ENCODE data around the gene CEP72. TPM values are rescaled to one million over a fixed set of nuclear protein-coding genes. Genes with fewer than 3 reads are reported as not detected.

Gene CEP72
- total and polyA plus RNA-seq, 2 experiments from 2014 or later, result 3.2 to 4.2 TPM

DNA sequence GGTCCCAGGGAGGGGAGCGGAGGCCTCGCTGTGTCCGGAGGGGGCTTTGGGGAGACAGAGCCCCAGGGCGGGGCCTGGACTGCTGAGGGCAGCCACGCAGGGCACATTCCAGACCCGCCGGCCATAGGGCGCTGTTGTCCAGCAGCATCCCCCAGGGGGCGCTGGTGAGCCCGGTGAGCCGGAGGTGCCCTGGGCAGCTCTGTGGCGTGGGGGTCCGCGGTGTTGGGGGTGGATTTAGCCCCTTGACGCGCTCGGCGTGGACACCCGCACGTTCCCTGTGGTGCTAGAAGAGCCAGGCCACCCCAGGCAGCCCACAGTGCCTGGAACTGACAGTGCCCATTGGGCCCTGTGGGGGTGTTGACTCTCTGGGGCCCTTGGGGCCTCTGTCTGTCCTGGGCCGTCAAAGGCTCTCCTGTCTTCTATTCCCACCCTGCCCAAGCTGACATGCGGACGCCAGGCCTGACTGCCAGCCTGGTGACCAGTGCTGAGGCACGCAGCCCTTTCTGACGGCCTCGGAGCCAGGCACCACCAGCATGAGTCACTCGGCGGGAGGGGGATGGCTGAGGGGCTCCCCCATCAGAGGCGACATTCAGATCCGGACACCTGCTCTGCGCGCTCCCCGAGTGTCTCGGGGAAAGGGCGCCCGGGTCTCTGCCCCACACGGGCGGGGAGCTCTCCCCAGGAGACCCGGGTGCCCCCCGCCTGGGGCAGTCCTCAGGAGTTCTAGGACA is 57.1 kb downstream of the CEP72 start:
- DNase-seq (ENCODE audit: low spot score), result peak; percentile 43
- no peak overlapping the region for H3K4me3 ChIP-seq
- H3K9me2 ChIP-seq (replicated peaks; ENCODE audit: insufficient read depth), result no peaks in the 10 kb centered on the region
- H3K9me3 ChIP-seq (ENCODE audit: low read depth), result no peaks in the 10 kb centered on the region
- no peak overlapping the region for H3K4me2 ChIP-seq
- H3K27ac ChIP-seq, result no peak overlapping the region
- H4K20me1 ChIP-seq (ENCODE audit: insufficient read depth, poor library complexity, severe bottlenecking), result no peaks in the 10 kb centered on the region
- no peaks in the 10 kb centered on the region for H3K36me3 ChIP-seq (replicated peaks; ENCODE audit: insufficient read depth, low read depth)
- H3K79me2 ChIP-seq, result no peaks in the 10 kb centered on the region
- 77% methylated on average over 26 of the region's 40 CpGs for WGBS (ENCODE audit: low lambda C conversion rate, missing lambda C conversion rate)
- H2AFZ ChIP-seq, result no peak overlapping the region
- peaks cover 18% of the 10 kb centered on the region for H3K4me1 ChIP-seq (ENCODE audit: insufficient read depth)
- TF ChIP-seq EZH2phosphoT487 (IDR thresholded peaks at IDR 0.05; ENCODE audit: low read depth, severe bottlenecking, unreplicated experiment) (no peak), CTCF (IDR thresholded peaks at IDR 0.05; ENCODE audit: poor library complexity) (peak; percentile 40)
- no peaks in the 10 kb centered on the region for H3K27me3 ChIP-seq

DNA sequence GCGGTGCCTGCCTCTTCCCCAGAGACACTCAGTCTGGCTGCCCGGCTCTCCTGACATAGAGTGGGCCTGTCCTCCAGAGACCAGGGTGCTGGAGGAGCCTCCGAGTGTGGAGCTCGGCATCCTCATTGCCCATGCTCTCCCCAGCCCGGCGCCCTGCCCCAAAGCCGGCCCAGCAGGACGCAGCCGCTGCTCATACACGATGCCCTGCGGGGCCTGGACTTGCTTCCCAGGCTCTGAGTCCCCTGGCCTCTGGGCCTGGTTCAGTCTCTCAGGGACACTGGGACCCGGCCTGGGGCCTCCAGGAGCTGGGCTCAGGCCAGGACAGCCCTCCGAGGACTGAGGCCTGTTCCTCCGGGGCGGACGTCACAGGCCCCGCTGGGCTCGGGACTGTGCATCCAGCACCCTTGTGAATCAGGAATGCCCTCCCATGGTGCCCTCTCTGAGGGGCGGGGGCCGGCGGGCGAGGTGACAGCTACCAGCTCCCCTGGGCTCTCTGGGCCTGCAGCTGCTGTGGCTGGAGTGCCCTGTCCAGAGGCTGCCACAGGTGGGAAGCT is 57.8 kb downstream of the CEP72 start:
- 84% methylated on average over 22 of the region's 22 CpGs for WGBS (ENCODE audit: low lambda C conversion rate, missing lambda C conversion rate)
- Histone ChIP-seq H3K9me3 (ENCODE audit: low read depth) (no peaks in the 10 kb centered on the region), H3K27ac (no peak overlapping the region), H2AFZ (no peak overlapping the region), H3K36me3 (replicated peaks; ENCODE audit: insufficient read depth, low read depth) (no peaks in the 10 kb centered on the region), H3K79me2 (no peaks in the 10 kb centered on the region), H3K4me2 (no peak overlapping the region), H3K9me2 (replicated peaks; ENCODE audit: insufficient read depth) (no peaks in the 10 kb centered on the region), H4K20me1 (ENCODE audit: insufficient read depth, poor library complexity, severe bottlenecking) (no peaks in the 10 kb centered on the region), H3K4me1 (ENCODE audit: insufficient read depth) (peaks cover 18% of the 10 kb centered on the region), H3K4me3 (no peak overlapping the region), H3K27me3 (no peaks in the 10 kb centered on the region)
- no peak for DNase-seq (ENCODE audit: low spot score)
- TF ChIP-seq EZH2phosphoT487 (IDR thresholded peaks at IDR 0.05; ENCODE audit: low read depth, severe bottlenecking, unreplicated experiment), result no peak
- TF ChIP-seq CTCF (IDR thresholded peaks at IDR 0.05; ENCODE audit: poor library complexity), result no peak
- TF ChIP-seq EZH2 (IDR thresholded peaks at IDR 0.05; ENCODE audit: borderline replicate concordance), result no peak

DNA sequence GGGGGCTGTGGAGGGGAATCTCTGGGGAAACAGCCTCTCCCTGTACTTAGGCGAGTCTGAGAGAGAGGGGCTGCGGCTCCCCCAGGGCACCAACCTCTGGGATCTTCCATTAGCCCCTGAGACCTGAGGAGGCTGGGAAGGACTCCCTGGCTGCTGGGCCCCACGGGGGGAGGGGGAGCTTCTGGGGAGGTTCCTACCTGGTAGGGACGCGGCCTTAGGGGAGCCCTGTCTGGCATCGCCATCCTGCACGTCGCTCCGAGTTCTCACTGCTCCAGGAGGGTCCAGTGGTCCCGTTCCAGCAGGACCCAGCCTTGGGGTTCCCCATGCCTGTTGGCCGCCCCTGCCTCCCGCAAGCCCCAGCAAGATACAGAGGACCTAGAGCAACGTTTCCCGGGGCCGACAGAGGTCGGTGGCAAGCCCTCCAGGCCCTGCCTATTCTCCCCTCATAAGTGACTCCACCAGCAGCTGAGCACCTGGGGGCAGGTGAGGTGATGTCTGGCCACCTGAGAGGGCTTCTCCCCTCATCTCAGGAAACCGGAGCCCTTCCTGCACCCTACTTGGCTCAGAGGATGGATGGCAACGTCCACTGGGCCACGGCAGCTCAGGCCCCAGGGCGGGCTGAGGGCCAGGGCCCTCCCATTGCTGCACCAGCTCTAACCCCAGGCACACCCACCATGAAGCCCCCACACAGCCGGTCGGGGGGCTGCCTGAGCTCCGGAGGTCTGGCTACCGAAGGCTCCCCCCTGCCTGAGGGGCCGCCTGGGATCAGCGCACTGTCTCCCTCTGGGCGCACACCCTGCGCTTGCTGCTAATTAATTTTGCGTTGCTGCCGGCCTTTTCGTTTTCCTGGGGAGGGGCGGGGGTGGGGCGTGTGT is 58.5 kb downstream of the CEP72 start:
- 81% methylated on average over 28 of the region's 33 CpGs for WGBS (ENCODE audit: low lambda C conversion rate, missing lambda C conversion rate)
- no peak for DNase-seq (ENCODE audit: low spot score)

More for the DNA sequence above, 58.5 kb downstream of the CEP72 start:
- H3K27ac ChIP-seq, result no peak overlapping the region
- no peaks in the 10 kb centered on the region for H3K36me3 ChIP-seq (replicated peaks; ENCODE audit: insufficient read depth, low read depth)
- H3K79me2 ChIP-seq, result no peaks in the 10 kb centered on the region
- TF ChIP-seq CTCF (IDR thresholded peaks at IDR 0.05; ENCODE audit: poor library complexity) (no peak), EZH2 (IDR thresholded peaks at IDR 0.05; ENCODE audit: borderline replicate concordance) (no peak), EZH2phosphoT487 (IDR thresholded peaks at IDR 0.05; ENCODE audit: low read depth, severe bottlenecking, unreplicated experiment) (no peak)
- no peaks in the 10 kb centered on the region for H3K9me2 ChIP-seq (replicated peaks; ENCODE audit: insufficient read depth)
- no peaks in the 10 kb centered on the region for H3K27me3 ChIP-seq
- no peak overlapping the region for H2AFZ ChIP-seq
- H3K4me2 ChIP-seq, result no peak overlapping the region
- no peaks in the 10 kb centered on the region for H3K9me3 ChIP-seq (ENCODE audit: low read depth)
- peaks cover 18% of the 10 kb centered on the region for H3K4me1 ChIP-seq (ENCODE audit: insufficient read depth)
- H4K20me1 ChIP-seq (ENCODE audit: insufficient read depth, poor library complexity, severe bottlenecking), result no peaks in the 10 kb centered on the region
- H3K4me3 ChIP-seq, result no peak overlapping the region

Measured in hepatocyte (in vitro differentiated cells).